ENCODE measurements around the gene HSD17B1. TPM values are rescaled to one million over a fixed set of nuclear protein-coding genes. Genes with fewer than 3 reads are reported as not detected.

HSD17B1 gene
- total and polyA plus RNA-seq, 2 of the 13 experiments (the other 11 are each of a cell fraction or from before 2014, with no cell fraction given): 0.54 to 0.93 TPM

GRCh38 chr17:42520540-42520951, 32.2 kb upstream of the HSD17B1 start (continued):
- TF ChIP-seq HMGXB4 (CRISPR knock-in tag; IDR thresholded peaks at IDR 0.05; ENCODE audit: borderline replicate concordance in 1 of 2, low read depth in 1 of 2): peak; percentile 13 to 29; a peak in 1 of 4 replicates
- TF ChIP-seq ZNF362 (CRISPR knock-in tag; IDR thresholded peaks at IDR 0.05; ENCODE audit: borderline replicate concordance): peak; percentile 61; the same call in 1 of the 2 replicates
- 0 out of 2 replicates have a peak, but pooled peaks have one; percentile 2 for TF ChIP-seq NFKB2 (CRISPR knock-in tag; IDR thresholded peaks at IDR 0.05; ENCODE audit: borderline replicate concordance)
- TF ChIP-seq SMC3 (IDR thresholded peaks at IDR 0.05; ENCODE audit: low read length): peak; percentile 34; the same call in 1 of the 2 replicates
- TF ChIP-seq TEAD3 (CRISPR knock-in tag; optimal IDR thresholded peaks at IDR 0.05; ENCODE audit: borderline replicate concordance): no peak
- 0 out of 2 replicates have a peak, but pooled peaks have one; percentile 7 for TF ChIP-seq ZNF614 (CRISPR knock-in tag; IDR thresholded peaks at IDR 0.05; ENCODE audit: borderline replicate concordance)

- POLR2A ChIA-PET: interaction anchor here (1.4 to 4.3 kb wide), 12 partner anchors 10 to 209 kb away, joined by 3 to 52 read pairs (median 9); partner anchors contain the start of genes CAVIN1, NAGLU and STAT3
- TF ChIP-seq ZNF451 (CRISPR knock-in tag; IDR thresholded peaks at IDR 0.05): no peak
- TF ChIP-seq GABPB1 (CRISPR knock-in tag; IDR thresholded peaks at IDR 0.05): no peak
- no peak for TF ChIP-seq HNF1B (CRISPR knock-in tag; IDR thresholded peaks at IDR 0.05)
- no peak for TF ChIP-seq MED13 (CRISPR knock-in tag; IDR thresholded peaks at IDR 0.05)
- no peak for TF ChIP-seq SMAD9 (CRISPR knock-in tag; IDR thresholded peaks at IDR 0.05)
- no peak for TF ChIP-seq SNAPC4 (CRISPR knock-in tag; IDR thresholded peaks at IDR 0.05)
- TF ChIP-seq POLR2A (IDR thresholded peaks at IDR 0.05; ENCODE audit: insufficient read depth in 1 of 2, low read depth in 2 of 2, low read length in 2 of 2): peak in 1 of 2 experiments; percentile 16; a peak in 1 of 4 replicates
These were observed 31.7 kb upstream of the HSD17B1 start for GRCh38 chr17:42521036-42521435.

More at GRCh38 chr17:42521036-42521435, 31.7 kb upstream of the HSD17B1 start:
- Histone ChIP-seq H3K4me1 (ENCODE audit: insufficient read depth, low read length) (peaks cover 81% of the 10 kb centered on the region), H3K9me3 (ENCODE audit: low read length) (no peaks in the 10 kb centered on the region), H3K79me2 (ENCODE audit: insufficient read depth, low read length) (no peaks in the 10 kb centered on the region), H3K36me3 (replicated peaks in 1 of 2; ENCODE audit: control insufficient read depth in 1 of 2, insufficient read depth in 2 of 2, low read length in 2 of 2) (peaks cover 9 to 10% of the 10 kb centered on the region in 2 experiments; a peak in 4 of 5 replicates), H3K4me3 (replicated peaks in 1 of 3; ENCODE audit: insufficient read depth in 1 of 3, low read depth in 2 of 3, low read length in 3 of 3) (no peak overlapping the region), H3K27ac (ENCODE audit: extremely low read length, insufficient read depth, low read length) (peak overlapping the region; percentile 70), H3K9ac (ENCODE audit: insufficient read depth, low read depth, low read length) (peak overlapping the region; percentile 7; the same call in 1 of the 2 replicates), H3K27me3 (ENCODE audit: control insufficient read depth in 1 of 2, insufficient read depth in 2 of 2, low read length in 2 of 2) (no peaks in the 10 kb centered on the region), H2AFZ (ENCODE audit: low read length) (no peak overlapping the region), H4K20me1 (ENCODE audit: insufficient read depth, low read length) (no peaks in the 10 kb centered on the region), H3K4me2 (ENCODE audit: low read depth, low read length) (0 out of 2 replicates have a peak overlapping the region, but pooled peaks have one; percentile 53)
- FAIRE-seq (no peak), ATAC-seq (no peak), DNase-seq (ENCODE audit: low spot score) (no peak)
- CTCF ChIA-PET (ENCODE audit: low intra/inter-chr PET ratio, low total read pairs): no interaction called here
- in situ Hi-C loops (cut with HindIII; ENCODE audit: extremely low pct_ligation_motif_present, low pct_unique_long_range_greater_than_20kb) (loop anchor here (5.0 kb wide), 1 partner anchor 199 kb away; no protein-coding TSS in a partner anchor), intact Hi-C loops (cut with micrococcal nuclease; ENCODE audit: unreplicated experiment) (no loop called here)
- 91% methylated on average over 8 of the region's 8 CpGs for WGBS (ENCODE audit: low lambda C conversion rate)
- BruUV-seq (replicated peaks): no TSS peak
